ENCODE results near the gene IER3.

DNA sequence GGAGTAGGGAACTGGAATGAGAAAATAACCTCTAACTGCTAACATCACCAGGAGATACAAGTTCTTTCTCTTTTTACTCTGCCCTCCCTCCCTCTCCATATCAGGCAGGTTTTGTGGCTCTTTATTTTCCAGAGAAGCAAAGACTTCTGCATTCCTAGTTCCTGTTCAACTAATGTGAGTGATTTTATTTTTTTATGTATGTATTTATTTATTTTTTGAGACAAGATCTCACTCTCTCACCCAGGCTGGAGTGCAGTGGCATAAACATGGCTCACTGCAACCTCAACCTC is 6.0 kb upstream of the IER3 start:
- TF ChIP-seq KLF1 (tag by site-specific recombination; IDR thresholded peaks at IDR 0.05) (no peak), ZNF121 (tag by site-specific recombination; IDR thresholded peaks at IDR 0.05) (no peak), ZNF132 (tag by site-specific recombination; IDR thresholded peaks at IDR 0.05; ENCODE audit: borderline replicate concordance) (no peak), ZNF785 (tag by site-specific recombination; IDR thresholded peaks at IDR 0.05) (no peak), ZFP37 (tag by site-specific recombination; IDR thresholded peaks at IDR 0.05) (no peak)
- TF ChIP-seq, protein P1, sequence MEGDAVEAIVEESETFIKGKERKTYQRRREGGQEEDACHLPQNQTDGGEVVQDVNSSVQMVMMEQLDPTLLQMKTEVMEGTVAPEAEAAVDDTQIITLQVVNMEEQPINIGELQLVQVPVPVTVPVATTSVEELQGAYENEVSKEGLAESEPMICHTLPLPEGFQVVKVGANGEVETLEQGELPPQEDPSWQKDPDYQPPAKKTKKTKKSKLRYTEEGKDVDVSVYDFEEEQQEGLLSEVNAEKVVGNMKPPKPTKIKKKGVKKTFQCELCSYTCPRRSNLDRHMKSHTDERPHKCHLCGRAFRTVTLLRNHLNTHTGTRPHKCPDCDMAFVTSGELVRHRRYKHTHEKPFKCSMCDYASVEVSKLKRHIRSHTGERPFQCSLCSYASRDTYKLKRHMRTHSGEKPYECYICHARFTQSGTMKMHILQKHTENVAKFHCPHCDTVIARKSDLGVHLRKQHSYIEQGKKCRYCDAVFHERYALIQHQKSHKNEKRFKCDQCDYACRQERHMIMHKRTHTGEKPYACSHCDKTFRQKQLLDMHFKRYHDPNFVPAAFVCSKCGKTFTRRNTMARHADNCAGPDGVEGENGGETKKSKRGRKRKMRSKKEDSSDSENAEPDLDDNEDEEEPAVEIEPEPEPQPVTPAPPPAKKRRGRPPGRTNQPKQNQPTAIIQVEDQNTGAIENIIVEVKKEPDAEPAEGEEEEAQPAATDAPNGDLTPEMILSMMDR (tag by site-specific recombination; IDR thresholded peaks at IDR 0.05): no peak
